HEK293T (cell line): ENCODE data around the gene ADAMTSL4.

Experiments used
- FOXA1 ChIP-seq: fragments of 450-650 bp; IDR thresholded peaks from 2 replicates; pipeline ENCODE4 v1.6.1; 2016; ENCODE audit warnings: mild to moderate bottlenecking
- FOXK2 ChIP-seq: fragments of 450-650 bp; IDR thresholded peaks from 2 replicates; pipeline ENCODE4 v1.6.1; 2016; ENCODE audit warnings: mild to moderate bottlenecking
- SUZ12 ChIP-seq: fragments of 450-650 bp; IDR thresholded peaks from 2 replicates; pipeline ENCODE4 v1.6.1; 2016; ENCODE audit warnings: mild to moderate bottlenecking

DNA sequence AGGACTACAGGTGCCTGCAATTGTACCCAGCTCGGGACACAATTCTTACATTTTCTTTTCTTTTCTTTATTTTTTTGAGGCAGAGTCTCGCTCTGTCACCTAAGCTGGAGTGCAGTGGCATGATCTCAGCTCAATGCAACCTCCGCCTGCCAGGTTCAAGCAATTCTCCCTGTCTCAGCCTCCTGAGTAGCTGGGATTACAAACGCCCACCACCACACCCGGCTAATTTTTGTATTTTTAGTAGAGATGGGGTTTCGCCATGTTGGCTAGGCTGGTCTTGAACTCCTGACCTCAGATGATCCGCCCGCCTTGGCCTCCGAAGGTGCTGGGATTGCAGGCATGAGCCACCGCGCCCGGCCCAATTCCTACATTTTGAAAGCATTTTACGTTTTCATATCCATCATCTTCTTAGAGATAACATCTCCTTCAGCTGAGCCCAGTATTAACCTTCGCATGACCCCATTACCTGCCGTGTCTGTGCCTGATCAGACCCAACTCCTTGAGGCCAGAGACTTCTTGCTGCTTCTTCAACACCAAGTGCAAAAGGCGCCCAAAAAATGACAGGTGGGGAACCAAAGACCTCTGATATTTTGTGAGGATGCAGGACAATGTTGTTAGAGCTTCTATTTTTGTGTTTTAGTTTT, 2.8 kb upstream of the ADAMTSL4 start:
- no peak for TF ChIP-seq FOXA1
- TF ChIP-seq SUZ12, result no peak
- TF ChIP-seq FOXK2, result no peak
